ENCODE measurements around the gene ANKRD11.

ANKRD11 gene

GRCh38 chr16:89401205-89401604, 89.2 kb downstream of the ANKRD11 start:
- Histone ChIP-seq H3K36me3 (ENCODE audit: control insufficient read depth in 1 of 2, insufficient read depth in 2 of 2, low read length in 2 of 2) (peaks cover 5 to 10% of the 10 kb centered on the region in 2 experiments), H2BK120ac (ENCODE audit: insufficient read depth, low read length, poor library complexity) (no peak overlapping the region), H2AK5ac (ENCODE audit: low read length) (no peak overlapping the region), H3K9ac (ENCODE audit: low read length) (no peak overlapping the region), H4K8ac (ENCODE audit: low read depth, low read length) (no peak overlapping the region), H3K23ac (ENCODE audit: low read length) (no peak overlapping the region), H3K4me1 (ENCODE audit: control insufficient read depth in 1 of 2, insufficient read depth in 2 of 2, low read length in 2 of 2) (peaks cover 27 to 31% of the 10 kb centered on the region in 2 experiments), H3K4me2 (ENCODE audit: low read length) (no peak overlapping the region), H3K4ac (ENCODE audit: low read depth, low read length) (peak overlapping the region; percentile 38), H4K91ac (ENCODE audit: low read depth, low read length) (no peak overlapping the region), H2BK12ac (ENCODE audit: low read length) (no peak overlapping the region), H2AFZ (ENCODE audit: insufficient read depth, low read length, poor library complexity) (no peak overlapping the region), H3K79me1 (ENCODE audit: low read length) (peaks cover 11% of the 10 kb centered on the region), H3K27me3 (ENCODE audit: insufficient read depth, low read length) (no peaks in the 10 kb centered on the region), H3K14ac (ENCODE audit: low read length) (no peak overlapping the region), H3K9me3 (ENCODE audit: insufficient read depth, low read depth, low read length) (peaks cover 3% of the 10 kb centered on the region), H3K18ac (ENCODE audit: low read length) (no peak overlapping the region), H3K27ac (ENCODE audit: low read depth, low read length) (no peak overlapping the region), H4K12ac (ENCODE audit: low read depth, low read length) (no peak overlapping the region), H2BK5ac (ENCODE audit: low read depth, low read length, poor library complexity) (no peak overlapping the region), H3K79me2 (ENCODE audit: control insufficient read depth, insufficient read depth, low read length, poor library complexity) (peaks cover 32% of the 10 kb centered on the region), H3K4me3 (ENCODE audit: low read depth, low read length) (no peak overlapping the region)
- no CpG with 5 or more reads among the region's 12 CpGs for WGBS (ENCODE audit: extremely low coverage, insufficient coverage, insufficient read length)
- DNase-seq, result no peak

- H3K27ac ChIP-seq (ENCODE audit: low read depth, low read length), result peak overlapping the region; percentile 42
- H3K23ac ChIP-seq (ENCODE audit: low read length), result no peak overlapping the region
- H3K4me2 ChIP-seq (ENCODE audit: low read length), result no peak overlapping the region
- no peak overlapping the region for H2BK5ac ChIP-seq (ENCODE audit: low read depth, low read length, poor library complexity)
- H3K36me3 ChIP-seq (ENCODE audit: control insufficient read depth in 1 of 2, insufficient read depth in 2 of 2, low read length in 2 of 2), result peaks cover 5 to 11% of the 10 kb centered on the region in 2 experiments
- peaks cover 9% of the 10 kb centered on the region for H3K79me1 ChIP-seq (ENCODE audit: low read length)
- H3K9me3 ChIP-seq (ENCODE audit: insufficient read depth, low read depth, low read length), result peaks cover 3% of the 10 kb centered on the region
- no peak overlapping the region for H3K4me3 ChIP-seq (ENCODE audit: low read depth, low read length)
- WGBS (ENCODE audit: extremely low coverage, insufficient coverage, insufficient read length), result no CpG with 5 or more reads among the region's 14 CpGs
- no peak overlapping the region for H3K9ac ChIP-seq (ENCODE audit: low read length)
- peak overlapping the region; percentile 70 for H3K18ac ChIP-seq (ENCODE audit: low read length)
- H2AFZ ChIP-seq (ENCODE audit: insufficient read depth, low read length, poor library complexity), result no peak overlapping the region
- no peak overlapping the region for H4K8ac ChIP-seq (ENCODE audit: low read depth, low read length)
- no peak overlapping the region for H2AK5ac ChIP-seq (ENCODE audit: low read length)
- H4K12ac ChIP-seq (ENCODE audit: low read depth, low read length), result no peak overlapping the region
- no peak overlapping the region for H2BK12ac ChIP-seq (ENCODE audit: low read length)
- peak in 1 of 2 donors; percentile 55 for DNase-seq
- peaks cover 33% of the 10 kb centered on the region for H3K79me2 ChIP-seq (ENCODE audit: control insufficient read depth, insufficient read depth, low read length, poor library complexity)
- H3K4me1 ChIP-seq (ENCODE audit: control insufficient read depth in 1 of 2, insufficient read depth in 2 of 2, low read length in 2 of 2), result peaks cover 24 to 31% of the 10 kb centered on the region in 2 experiments
- H2BK120ac ChIP-seq (ENCODE audit: insufficient read depth, low read length, poor library complexity), result no peak overlapping the region
- H3K4ac ChIP-seq (ENCODE audit: low read depth, low read length), result peak overlapping the region; percentile 84
- H3K27me3 ChIP-seq (ENCODE audit: insufficient read depth, low read length), result no peaks in the 10 kb centered on the region
- H3K14ac ChIP-seq (ENCODE audit: low read length), result peak overlapping the region; percentile 40
- peak overlapping the region; percentile 30 for H4K91ac ChIP-seq (ENCODE audit: low read depth, low read length)
Measured at GRCh38 chr16:89400740-89401139, 89.6 kb downstream of the ANKRD11 start.

GRCh38 chr16:89398924-89399323, 91.4 kb downstream of the ANKRD11 start:
- Histone ChIP-seq H2BK120ac (ENCODE audit: insufficient read depth, low read length, poor library complexity) (no peak overlapping the region), H2AK5ac (ENCODE audit: low read length) (no peak overlapping the region), H2BK12ac (ENCODE audit: low read length) (no peak overlapping the region), H3K4me1 (ENCODE audit: control insufficient read depth in 1 of 2, insufficient read depth in 2 of 2, low read length in 2 of 2) (peaks cover 16 to 17% of the 10 kb centered on the region in 2 experiments), H4K12ac (ENCODE audit: low read depth, low read length) (no peak overlapping the region), H3K4ac (ENCODE audit: low read depth, low read length) (peak overlapping the region; percentile 66), H3K9me3 (ENCODE audit: insufficient read depth, low read depth, low read length) (peaks cover 3% of the 10 kb centered on the region), H3K36me3 (ENCODE audit: control insufficient read depth in 1 of 2, insufficient read depth in 2 of 2, low read length in 2 of 2) (peaks cover 5 to 10% of the 10 kb centered on the region in 2 experiments), H2BK5ac (ENCODE audit: low read depth, low read length, poor library complexity) (no peak overlapping the region), H3K4me2 (ENCODE audit: low read length) (no peak overlapping the region), H4K91ac (ENCODE audit: low read depth, low read length) (peak overlapping the region; percentile 52), H3K27me3 (ENCODE audit: insufficient read depth, low read length) (no peaks in the 10 kb centered on the region), H3K27ac (ENCODE audit: low read depth, low read length) (peak overlapping the region; percentile 15), H3K18ac (ENCODE audit: low read length) (peak overlapping the region; percentile 76), H3K79me1 (ENCODE audit: low read length) (peaks cover 8% of the 10 kb centered on the region), H3K14ac (ENCODE audit: low read length) (no peak overlapping the region), H3K79me2 (ENCODE audit: control insufficient read depth, insufficient read depth, low read length, poor library complexity) (peaks cover 32% of the 10 kb centered on the region), H4K8ac (ENCODE audit: low read depth, low read length) (peak overlapping the region; percentile 50), H3K4me3 (ENCODE audit: low read depth, low read length) (no peak overlapping the region), H2AFZ (ENCODE audit: insufficient read depth, low read length, poor library complexity) (no peak overlapping the region), H3K23ac (ENCODE audit: low read length) (no peak overlapping the region), H3K9ac (ENCODE audit: low read length) (no peak overlapping the region)
- no peak for DNase-seq
- no CpG with 5 or more reads among the region's 9 CpGs for WGBS (ENCODE audit: extremely low coverage, insufficient coverage, insufficient read length)

GRCh38 chr16:89397331-89397861, 93.0 kb downstream of the ANKRD11 start:
- no peak overlapping the region for H2BK120ac ChIP-seq (ENCODE audit: insufficient read depth, low read length, poor library complexity)
- peaks cover 5 to 10% of the 10 kb centered on the region in 2 experiments for H3K36me3 ChIP-seq (ENCODE audit: control insufficient read depth in 1 of 2, insufficient read depth in 2 of 2, low read length in 2 of 2)
- no peak overlapping the region for H3K23ac ChIP-seq (ENCODE audit: low read length)
- no peak for DNase-seq
- H2AK5ac ChIP-seq (ENCODE audit: low read length), result no peak overlapping the region
- no peak overlapping the region for H3K27ac ChIP-seq (ENCODE audit: low read depth, low read length)
- peaks cover 3% of the 10 kb centered on the region for H3K9me3 ChIP-seq (ENCODE audit: insufficient read depth, low read depth, low read length)
- H3K27me3 ChIP-seq (ENCODE audit: insufficient read depth, low read length), result no peaks in the 10 kb centered on the region
- peaks cover 9% of the 10 kb centered on the region for H3K79me1 ChIP-seq (ENCODE audit: low read length)
- H2BK5ac ChIP-seq (ENCODE audit: low read depth, low read length, poor library complexity), result no peak overlapping the region
- no peak overlapping the region for H3K4me3 ChIP-seq (ENCODE audit: low read depth, low read length)
- H3K4me2 ChIP-seq (ENCODE audit: low read length), result no peak overlapping the region
- no peak overlapping the region for H4K91ac ChIP-seq (ENCODE audit: low read depth, low read length)
- H4K12ac ChIP-seq (ENCODE audit: low read depth, low read length), result no peak overlapping the region
- H3K9ac ChIP-seq (ENCODE audit: low read length), result no peak overlapping the region
- peak overlapping the region; percentile 12 for H3K18ac ChIP-seq (ENCODE audit: low read length)
- no peak overlapping the region for H2BK12ac ChIP-seq (ENCODE audit: low read length)
- no CpG with 5 or more reads among the region's 16 CpGs for WGBS (ENCODE audit: extremely low coverage, insufficient coverage, insufficient read length)
- H3K4me1 ChIP-seq (ENCODE audit: control insufficient read depth in 1 of 2, insufficient read depth in 2 of 2, low read length in 2 of 2), result peaks cover 8 to 13% of the 10 kb centered on the region in 2 experiments
- H4K8ac ChIP-seq (ENCODE audit: low read depth, low read length), result no peak overlapping the region
- H3K4ac ChIP-seq (ENCODE audit: low read depth, low read length), result peak overlapping the region; percentile 63
- H2AFZ ChIP-seq (ENCODE audit: insufficient read depth, low read length, poor library complexity), result no peak overlapping the region
- no peak overlapping the region for H3K14ac ChIP-seq (ENCODE audit: low read length)
- H3K79me2 ChIP-seq (ENCODE audit: control insufficient read depth, insufficient read depth, low read length, poor library complexity), result peaks cover 25% of the 10 kb centered on the region

Data from trophoblast cell (in vitro differentiated cells and primary cell).